ENCODE measurements around the gene SMCO4.

SMCO4 gene

GRCh38 chr11:93545566-93545965 lies 2.4 kb upstream of the SMCO4 start:
- Histone ChIP-seq H2AK5ac (ENCODE audit: low read length) (no peak overlapping the region), H3K9ac (ENCODE audit: low read length) (no peak overlapping the region), H3K27ac (ENCODE audit: low read depth, low read length) (no peak overlapping the region), H4K12ac (ENCODE audit: low read depth, low read length) (no peak overlapping the region), H3K18ac (ENCODE audit: low read length) (no peak overlapping the region), H2AFZ (ENCODE audit: insufficient read depth, low read length, poor library complexity) (no peak overlapping the region), H2BK120ac (ENCODE audit: insufficient read depth, low read length, poor library complexity) (no peak overlapping the region), H3K4ac (ENCODE audit: low read depth, low read length) (no peak overlapping the region), H3K4me2 (ENCODE audit: low read length) (no peak overlapping the region), H2BK12ac (ENCODE audit: low read length) (no peak overlapping the region), H3K27me3 (ENCODE audit: insufficient read depth, low read length) (no peaks in the 10 kb centered on the region), H3K4me1 (ENCODE audit: control insufficient read depth in 1 of 2, insufficient read depth in 2 of 2, low read length in 2 of 2) (peaks cover 12 to 14% of the 10 kb centered on the region in 2 experiments), H3K23ac (ENCODE audit: low read length) (no peak overlapping the region), H3K79me1 (ENCODE audit: low read length) (peaks cover 14% of the 10 kb centered on the region), H4K91ac (ENCODE audit: low read depth, low read length) (no peak overlapping the region), H3K36me3 (ENCODE audit: control insufficient read depth in 1 of 2, insufficient read depth in 2 of 2, low read length in 2 of 2) (no peaks in the 10 kb centered on the region), H3K9me3 (ENCODE audit: insufficient read depth, low read depth, low read length) (no peaks in the 10 kb centered on the region), H4K8ac (ENCODE audit: low read depth, low read length) (no peak overlapping the region), H3K4me3 (ENCODE audit: low read depth, low read length) (no peak overlapping the region), H2BK5ac (ENCODE audit: low read depth, low read length, poor library complexity) (no peak overlapping the region), H3K79me2 (ENCODE audit: control insufficient read depth, insufficient read depth, low read length, poor library complexity) (peaks cover 6% of the 10 kb centered on the region), H3K14ac (ENCODE audit: low read length) (no peak overlapping the region)
- DNase-seq, result no peak
- no CpG with 5 or more reads among the region's 2 CpGs for WGBS (ENCODE audit: extremely low coverage, insufficient coverage, insufficient read length)

- peak overlapping the region; percentile 97 for H2AFZ ChIP-seq (ENCODE audit: insufficient read depth, low read length, poor library complexity)
- peaks cover 16 to 18% of the 10 kb centered on the region in 2 experiments for H3K4me1 ChIP-seq (ENCODE audit: control insufficient read depth in 1 of 2, insufficient read depth in 2 of 2, low read length in 2 of 2)
- peak overlapping the region; percentile 72 for H2BK5ac ChIP-seq (ENCODE audit: low read depth, low read length, poor library complexity)
- H3K27ac ChIP-seq (ENCODE audit: low read depth, low read length), result peak overlapping the region; percentile 37
- H3K79me1 ChIP-seq (ENCODE audit: low read length), result peaks cover 14% of the 10 kb centered on the region
- peak overlapping the region; percentile 43 for H2BK12ac ChIP-seq (ENCODE audit: low read length)
- H3K9ac ChIP-seq (ENCODE audit: low read length), result peak overlapping the region; percentile 35
- H2AK5ac ChIP-seq (ENCODE audit: low read length), result peak overlapping the region; percentile 39
- H3K14ac ChIP-seq (ENCODE audit: low read length), result peak overlapping the region; percentile 95
- DNase-seq, result peak in 1 of 2 donors; percentile 33
- H3K18ac ChIP-seq (ENCODE audit: low read length), result peak overlapping the region; percentile 98
- H3K9me3 ChIP-seq (ENCODE audit: insufficient read depth, low read depth, low read length), result no peaks in the 10 kb centered on the region
- no peak overlapping the region for H3K23ac ChIP-seq (ENCODE audit: low read length)
- WGBS (ENCODE audit: extremely low coverage, insufficient coverage, insufficient read length), result no CpG with 5 or more reads among the region's 59 CpGs
- peak overlapping the region; percentile 93 for H4K12ac ChIP-seq (ENCODE audit: low read depth, low read length)
- H2BK120ac ChIP-seq (ENCODE audit: insufficient read depth, low read length, poor library complexity), result peak overlapping the region; percentile 92
- peak overlapping the region; percentile 88 for H3K4me3 ChIP-seq (ENCODE audit: low read depth, low read length)
- peak overlapping the region; percentile 70 for H3K4me2 ChIP-seq (ENCODE audit: low read length)
- no peaks in the 10 kb centered on the region for H3K36me3 ChIP-seq (ENCODE audit: control insufficient read depth in 1 of 2, insufficient read depth in 2 of 2, low read length in 2 of 2)
- H4K91ac ChIP-seq (ENCODE audit: low read depth, low read length), result peak overlapping the region; percentile 94
- H4K8ac ChIP-seq (ENCODE audit: low read depth, low read length), result peak overlapping the region; percentile 91
- peaks cover 6% of the 10 kb centered on the region for H3K79me2 ChIP-seq (ENCODE audit: control insufficient read depth, insufficient read depth, low read length, poor library complexity)
- H3K4ac ChIP-seq (ENCODE audit: low read depth, low read length), result peak overlapping the region; percentile 94
- H3K27me3 ChIP-seq (ENCODE audit: insufficient read depth, low read length), result no peaks in the 10 kb centered on the region
Observed at GRCh38 chr11:93542811-93543229, 371 bp downstream of the SMCO4 start.

GRCh38 chr11:93541884-93542810 lies 1.0 kb downstream of the SMCO4 start:
- Histone ChIP-seq H3K27ac (ENCODE audit: low read depth, low read length) (no peak overlapping the region), H3K79me1 (ENCODE audit: low read length) (peaks cover 14% of the 10 kb centered on the region), H3K18ac (ENCODE audit: low read length) (peak overlapping the region; percentile 98), H4K12ac (ENCODE audit: low read depth, low read length) (peak overlapping the region; percentile 93), H3K9me3 (ENCODE audit: insufficient read depth, low read depth, low read length) (no peaks in the 10 kb centered on the region), H3K4me3 (ENCODE audit: low read depth, low read length) (peak overlapping the region; percentile 88), H2AK5ac (ENCODE audit: low read length) (peak overlapping the region; percentile 39), H3K36me3 (ENCODE audit: control insufficient read depth in 1 of 2, insufficient read depth in 2 of 2, low read length in 2 of 2) (no peaks in the 10 kb centered on the region), H2BK5ac (ENCODE audit: low read depth, low read length, poor library complexity) (peak overlapping the region; percentile 72), H3K4ac (ENCODE audit: low read depth, low read length) (peak overlapping the region; percentile 94), H4K8ac (ENCODE audit: low read depth, low read length) (peak overlapping the region; percentile 91), H3K23ac (ENCODE audit: low read length) (no peak overlapping the region), H4K91ac (ENCODE audit: low read depth, low read length) (peak overlapping the region; percentile 94), H3K27me3 (ENCODE audit: insufficient read depth, low read length) (no peaks in the 10 kb centered on the region), H3K79me2 (ENCODE audit: control insufficient read depth, insufficient read depth, low read length, poor library complexity) (peaks cover 6% of the 10 kb centered on the region), H2BK12ac (ENCODE audit: low read length) (peak overlapping the region; percentile 6), H2BK120ac (ENCODE audit: insufficient read depth, low read length, poor library complexity) (peak overlapping the region; percentile 92), H2AFZ (ENCODE audit: insufficient read depth, low read length, poor library complexity) (peak overlapping the region; percentile 97), H3K4me1 (ENCODE audit: control insufficient read depth in 1 of 2, insufficient read depth in 2 of 2, low read length in 2 of 2) (peaks cover 18 to 19% of the 10 kb centered on the region in 2 experiments), H3K9ac (ENCODE audit: low read length) (peak overlapping the region; percentile 35), H3K14ac (ENCODE audit: low read length) (peak overlapping the region; percentile 95), H3K4me2 (ENCODE audit: low read length) (peak overlapping the region; percentile 70)
- peak; percentile 47 to 60 for DNase-seq
- no CpG with 5 or more reads among the region's 29 CpGs for WGBS (ENCODE audit: extremely low coverage, insufficient coverage, insufficient read length)

- Histone ChIP-seq H3K9me3 (ENCODE audit: insufficient read depth, low read depth, low read length) (no peaks in the 10 kb centered on the region), H4K8ac (ENCODE audit: low read depth, low read length) (no peak overlapping the region), H2AK5ac (ENCODE audit: low read length) (no peak overlapping the region), H3K36me3 (ENCODE audit: control insufficient read depth in 1 of 2, insufficient read depth in 2 of 2, low read length in 2 of 2) (no peaks in the 10 kb centered on the region), H3K4me2 (ENCODE audit: low read length) (no peak overlapping the region), H2BK5ac (ENCODE audit: low read depth, low read length, poor library complexity) (no peak overlapping the region), H2BK120ac (ENCODE audit: insufficient read depth, low read length, poor library complexity) (no peak overlapping the region), H3K27me3 (ENCODE audit: insufficient read depth, low read length) (no peaks in the 10 kb centered on the region), H3K79me2 (ENCODE audit: control insufficient read depth, insufficient read depth, low read length, poor library complexity) (peaks cover 6% of the 10 kb centered on the region), H3K4ac (ENCODE audit: low read depth, low read length) (no peak overlapping the region), H2AFZ (ENCODE audit: insufficient read depth, low read length, poor library complexity) (no peak overlapping the region), H3K79me1 (ENCODE audit: low read length) (peaks cover 14% of the 10 kb centered on the region), H3K23ac (ENCODE audit: low read length) (no peak overlapping the region), H3K18ac (ENCODE audit: low read length) (no peak overlapping the region), H2BK12ac (ENCODE audit: low read length) (no peak overlapping the region), H4K91ac (ENCODE audit: low read depth, low read length) (no peak overlapping the region), H3K27ac (ENCODE audit: low read depth, low read length) (no peak overlapping the region), H4K12ac (ENCODE audit: low read depth, low read length) (no peak overlapping the region), H3K14ac (ENCODE audit: low read length) (no peak overlapping the region), H3K4me1 (ENCODE audit: control insufficient read depth in 1 of 2, insufficient read depth in 2 of 2, low read length in 2 of 2) (peaks cover 15 to 17% of the 10 kb centered on the region in 2 experiments), H3K4me3 (ENCODE audit: low read depth, low read length) (no peak overlapping the region), H3K9ac (ENCODE audit: low read length) (no peak overlapping the region)
- no peak for DNase-seq
- no CpG with 5 or more reads among the region's 1 CpG for WGBS (ENCODE audit: extremely low coverage, insufficient coverage, insufficient read length)
Observed at GRCh38 chr11:93540896-93541553, 2.2 kb downstream of the SMCO4 start.

All from trophoblast cell (in vitro differentiated cells and primary cell).